Osteoblast (primary cell): ENCODE data around the gene FAM53A. TPM values are rescaled to one million over a fixed set of nuclear protein-coding genes. Genes with fewer than 3 reads are reported as not detected.

Experiments
- DNase-seq: peaks from one replicate; pipeline ENCODE4 v3.0.0; 2011; ENCODE audit warnings: low spot score, mixed read lengths; ENCODE audit not compliant: insufficient read length; ENCODE audit errors: missing footprints
- H2AFZ ChIP-seq: 2 replicates; pipeline ENCODE4 v1.6.0; 2011; ENCODE audit warnings: mild to moderate bottlenecking, low read length
- H3K27ac ChIP-seq: 2 replicates; pipeline ENCODE4 v1.5.1; 2011; ENCODE audit warnings: mild to moderate bottlenecking, low read depth, low read length, moderate library complexity
- H3K27me3 ChIP-seq: 2 replicates; pipeline ENCODE4 v1.6.0; 2012; ENCODE audit warnings: mild to moderate bottlenecking, control low read depth, inconsistent platforms, low read length, moderate library complexity; ENCODE audit not compliant: insufficient read depth
- H3K36me3 ChIP-seq: 2 replicates; pipeline ENCODE4 v1.5.1; 2011; ENCODE audit warnings: mild to moderate bottlenecking, low read length, control low read depth, moderate library complexity; ENCODE audit not compliant: insufficient read depth
- H3K4me1 ChIP-seq: 2 replicates; pipeline ENCODE4 v1.5.1; 2011; ENCODE audit warnings: mild to moderate bottlenecking, low read length, control low read depth, moderate library complexity; ENCODE audit not compliant: insufficient read depth
- H3K4me2 ChIP-seq: 2 replicates; pipeline ENCODE4 v1.6.0; 2011; ENCODE audit warnings: mild to moderate bottlenecking, low read length; ENCODE audit not compliant: insufficient read depth
- H3K4me3 ChIP-seq: fragments of 200-600 bp; sonication (generic); 3 replicates; pipeline ENCODE4 v1.5.1; 2012; ENCODE audit warnings: mild to moderate bottlenecking, low read length, inconsistent platforms; ENCODE audit not compliant: insufficient read depth
- H3K79me2 ChIP-seq: 2 replicates; pipeline ENCODE4 v1.6.0; 2012; ENCODE audit warnings: mild to moderate bottlenecking, low read length, control low read depth, inconsistent platforms; ENCODE audit not compliant: insufficient read depth
- H3K9me3 ChIP-seq: 2 replicates; pipeline ENCODE4 v1.5.1; 2011; ENCODE audit warnings: low read depth, low read length, control low read depth
- H4K20me1 ChIP-seq: 2 replicates; pipeline ENCODE4 v1.6.0; 2012; ENCODE audit warnings: mild to moderate bottlenecking, low read length, control low read depth; ENCODE audit not compliant: insufficient read depth
- CTCF ChIP-seq: IDR thresholded peaks from 2 replicates; pipeline ENCODE4 v1.5.1; 2011; ENCODE audit warnings: mild to moderate bottlenecking, low read depth, low read length, moderate library complexity; ENCODE audit errors: extremely low read depth
- total RNA-seq: library from RNA; depleted of rRNA; stranded (reverse); fragments of >200 nt; gene quantifications from 2 replicates; pipeline ENCODE4 v1.2.3, GENCODE V29; 2012

FAM53A gene
- total RNA-seq, 1 donor = 4.3 TPM

- Histone ChIP-seq H3K79me2 (no peaks in the 10 kb centered on the region), H3K27ac (no peak overlapping the region), H3K9me3 (peaks cover 6% of the 10 kb centered on the region), H3K4me3 (no peak overlapping the region), H2AFZ (no peak overlapping the region), H3K36me3 (no peaks in the 10 kb centered on the region), H3K4me1 (no peaks in the 10 kb centered on the region), H4K20me1 (no peaks in the 10 kb centered on the region), H3K4me2 (no peak overlapping the region), H3K27me3 (peaks cover 3% of the 10 kb centered on the region)
- TF ChIP-seq CTCF = no peak
- DNase-seq = peak; percentile 59
Measured at GRCh38 chr4:1595789-1596325, 88.3 kb downstream of the FAM53A start.

- Histone ChIP-seq H3K27ac (no peak overlapping the region), H3K4me2 (no peak overlapping the region), H3K36me3 (no peaks in the 10 kb centered on the region), H3K9me3 (peaks cover 6% of the 10 kb centered on the region), H3K27me3 (peaks cover 3% of the 10 kb centered on the region), H4K20me1 (no peaks in the 10 kb centered on the region), H3K79me2 (no peaks in the 10 kb centered on the region), H3K4me1 (no peaks in the 10 kb centered on the region), H2AFZ (no peak overlapping the region), H3K4me3 (no peak overlapping the region)
- DNase-seq = peak; percentile 90
- no peak for TF ChIP-seq CTCF
Measured at GRCh38 chr4:1594871-1595788, 89.0 kb downstream of the FAM53A start.

GRCh38 chr4:1593881-1594345, 90.2 kb downstream of the FAM53A start:
- H3K27me3 ChIP-seq = peaks cover 3% of the 10 kb centered on the region
- H4K20me1 ChIP-seq = no peaks in the 10 kb centered on the region
- H3K36me3 ChIP-seq = no peaks in the 10 kb centered on the region
- no peak for TF ChIP-seq CTCF
- no peaks in the 10 kb centered on the region for H3K79me2 ChIP-seq
- no peaks in the 10 kb centered on the region for H3K4me1 ChIP-seq
- peak; percentile 75 for DNase-seq
- peaks cover 6% of the 10 kb centered on the region for H3K9me3 ChIP-seq
- H3K4me2 ChIP-seq = no peak overlapping the region
- H3K4me3 ChIP-seq = no peak overlapping the region
- H3K27ac ChIP-seq = no peak overlapping the region
- no peak overlapping the region for H2AFZ ChIP-seq

- Histone ChIP-seq H3K4me1 (no peaks in the 10 kb centered on the region), H4K20me1 (no peaks in the 10 kb centered on the region), H3K36me3 (no peaks in the 10 kb centered on the region), H3K79me2 (no peaks in the 10 kb centered on the region), H3K4me2 (no peak overlapping the region), H2AFZ (no peak overlapping the region), H3K4me3 (no peak overlapping the region), H3K27me3 (peaks cover 3% of the 10 kb centered on the region), H3K9me3 (peaks cover 8% of the 10 kb centered on the region), H3K27ac (no peak overlapping the region)
- TF ChIP-seq CTCF = no peak
- DNase-seq = peak; percentile 69
Measured at GRCh38 chr4:1593458-1593857, 90.7 kb downstream of the FAM53A start.
